Activated B cell treated with CpG ODN at 0.5 μM for 24 hours (primary cell): ENCODE results near the gene SLC41A3. TPM values are rescaled to one million over a fixed set of nuclear protein-coding genes. Genes with fewer than 3 reads are reported as not detected.

Experiments
- ATAC-seq: fragments of 200-7000 bp; cut with Tn5 transposase; one replicate; pipeline ENCODE4 v1.10.0; 2021; ENCODE audit warnings: low read depth, mild to moderate bottlenecking, moderate library complexity
- CTCF ChIA-PET: fragments of 350-600 bp; sonication (Branson Sonifier 250); formaldehyde crosslinking; loops from one replicate; lab custom pipeline; 2021; ENCODE audit warnings: antibody characterized with exemption; lab: Charles Lee
- POLR2A ChIA-PET: fragments of 350-600 bp; sonication (Branson Sonifier 250); formaldehyde crosslinking; loops from one replicate; lab custom pipeline; 2021; ENCODE audit warnings: antibody characterized with exemption; lab: Charles Lee
- DNase-seq: peaks from one replicate; pipeline ENCODE4 v3.0.0; 2022
- H3K27ac Mint-ChIP-seq: one replicate; pipeline ENCODE4 v1.8.0; 2020; ENCODE audit warnings: mixed read lengths
- H3K27me3 Mint-ChIP-seq: one replicate; pipeline ENCODE4 v1.8.0; 2021; ENCODE audit warnings: mixed read lengths
- H3K36me3 Mint-ChIP-seq: one replicate; pipeline ENCODE4 v1.8.0; 2021; ENCODE audit warnings: low read depth, mixed read lengths
- H3K4me1 Mint-ChIP-seq: one replicate; pipeline ENCODE4 v1.8.0; 2021; ENCODE audit warnings: mixed read lengths
- H3K4me3 Mint-ChIP-seq: one replicate; pipeline ENCODE4 v1.8.0; 2020; ENCODE audit warnings: mild to moderate bottlenecking, mixed read lengths
- H3K9me3 Mint-ChIP-seq: one replicate; pipeline ENCODE4 v1.8.0; 2020; ENCODE audit warnings: mixed read lengths
- CTCF ChIP-seq: fragments of 200-600 bp; IDR thresholded peaks from one replicate; pipeline ENCODE4 v1.8.0; 2022; ENCODE audit warnings: antibody characterized with exemption, mild to moderate bottlenecking
- intact Hi-C: fragments of 100-400 bp; cut with micrococcal nuclease; formaldehyde crosslinking; loops from one replicate; pipeline ENCODE4 v1.15.1; 2024
- total RNA-seq: library from RNA; stranded (reverse); gene quantifications from 2 replicates; pipeline ENCODE4 v1.2.3, GENCODE V29; 2022

The SLC41A3 gene
- total RNA-seq, 1 donor from 2014 or later = 36.2 TPM

DNA sequence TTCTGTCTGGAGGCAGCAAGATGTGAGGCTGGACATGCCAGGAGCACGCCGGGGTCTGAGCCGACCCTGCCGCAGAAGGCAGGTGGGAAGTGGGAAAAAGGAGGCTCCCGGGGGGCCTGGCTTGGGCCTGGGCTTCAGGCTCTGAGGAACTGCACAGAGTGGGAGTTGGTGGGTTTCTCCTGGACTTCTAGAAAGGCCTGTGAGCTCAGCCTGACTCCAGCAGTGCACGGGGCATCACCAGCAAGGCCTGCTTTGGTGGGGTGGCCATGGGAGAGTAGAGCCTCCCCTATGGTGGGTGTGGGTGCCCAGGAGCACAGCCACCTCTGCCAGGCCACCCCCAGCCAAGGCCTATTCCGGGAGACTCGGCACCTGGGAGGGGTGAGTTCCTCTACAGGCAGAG is 18.1 kb upstream of the SLC41A3 start:
- no peak overlapping the region for H3K4me3 Mint-ChIP-seq
- no peak for ATAC-seq
- TF ChIP-seq CTCF = no peak
- no peak for DNase-seq
- H3K36me3 Mint-ChIP-seq = no peaks in the 10 kb centered on the region
- CTCF ChIA-PET = no interaction called here
- H3K27me3 Mint-ChIP-seq = no peaks in the 10 kb centered on the region
- POLR2A ChIA-PET = no interaction called here
- intact Hi-C loops = no loop called here
- H3K9me3 Mint-ChIP-seq = peaks cover 2% of the 10 kb centered on the region
- no peaks in the 10 kb centered on the region for H3K4me1 Mint-ChIP-seq
- H3K27ac Mint-ChIP-seq = no peak overlapping the region

GRCh38 chr3:126101521-126101982 is 17.6 kb upstream of the SLC41A3 start:
- Mint-ChIP-seq H3K4me3 (no peak overlapping the region), H3K36me3 (no peaks in the 10 kb centered on the region), H3K4me1 (no peaks in the 10 kb centered on the region), H3K27me3 (no peaks in the 10 kb centered on the region), H3K27ac (no peak overlapping the region), H3K9me3 (peaks cover 2% of the 10 kb centered on the region)
- ATAC-seq = no peak
- ChIA-PET POLR2A (no interaction called here), CTCF (no interaction called here)
- no peak for TF ChIP-seq CTCF
- DNase-seq = no peak
- intact Hi-C loops = no loop called here

DNA sequence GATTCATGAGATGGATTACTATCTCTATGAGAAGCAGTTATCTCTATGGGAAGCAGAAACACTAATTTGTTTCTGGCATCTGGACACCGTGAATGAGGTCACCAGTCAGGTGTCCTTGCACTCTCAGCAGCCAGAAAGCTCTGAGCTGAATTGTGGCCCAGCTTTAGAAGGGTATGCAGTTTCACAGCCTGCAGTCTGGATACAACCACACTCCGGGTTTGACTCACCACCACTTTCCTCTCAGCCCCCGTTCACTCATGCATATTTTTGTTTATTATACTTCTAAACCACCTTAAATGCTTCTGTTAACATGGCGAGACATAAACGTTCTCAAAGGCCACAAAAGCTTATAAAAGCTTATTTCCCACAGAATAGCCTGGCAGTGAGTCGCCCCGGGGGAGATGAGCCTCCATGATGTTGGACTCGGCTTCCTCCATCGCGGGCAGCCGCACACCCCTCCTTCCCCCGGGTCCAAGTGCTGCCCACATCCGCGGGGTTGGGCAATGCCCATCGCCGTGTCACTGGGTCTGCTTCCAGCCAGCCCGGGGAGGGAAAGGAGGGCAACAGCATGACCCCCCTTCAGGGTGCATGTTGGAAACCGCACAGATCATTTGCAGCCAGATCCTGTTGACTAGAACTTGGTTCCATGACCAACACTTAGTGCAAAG is 16.8 kb upstream of the SLC41A3 start:
- intact Hi-C loops = no loop called here
- ChIA-PET POLR2A (no interaction called here), CTCF (no interaction called here)
- DNase-seq = no peak
- no peak for ATAC-seq
- Mint-ChIP-seq H3K4me3 (no peak overlapping the region), H3K36me3 (no peaks in the 10 kb centered on the region), H3K9me3 (peaks cover 6% of the 10 kb centered on the region), H3K4me1 (no peaks in the 10 kb centered on the region), H3K27me3 (no peaks in the 10 kb centered on the region), H3K27ac (no peak overlapping the region)
- no peak for TF ChIP-seq CTCF

GRCh38 chr3:126100269-126100633 is 16.3 kb upstream of the SLC41A3 start:
- Mint-ChIP-seq H3K4me1 (no peaks in the 10 kb centered on the region), H3K27ac (no peak overlapping the region), H3K36me3 (peaks cover 3% of the 10 kb centered on the region), H3K27me3 (no peaks in the 10 kb centered on the region), H3K4me3 (no peak overlapping the region), H3K9me3 (peaks cover 10% of the 10 kb centered on the region)
- intact Hi-C loops = no loop called here
- POLR2A ChIA-PET = no interaction called here
- CTCF ChIA-PET = no interaction called here
- no peak for TF ChIP-seq CTCF
- ATAC-seq (no peak), DNase-seq (no peak)

- ChIA-PET CTCF (no interaction called here), POLR2A (no interaction called here)
- Mint-ChIP-seq H3K4me3 (no peak overlapping the region), H3K4me1 (no peaks in the 10 kb centered on the region), H3K27me3 (peaks cover 2% of the 10 kb centered on the region), H3K9me3 (peaks cover 16% of the 10 kb centered on the region), H3K36me3 (peaks cover 3% of the 10 kb centered on the region), H3K27ac (no peak overlapping the region)
- DNase-seq (no peak), ATAC-seq (no peak)
- intact Hi-C loops = no loop called here
- TF ChIP-seq CTCF = no peak
These were observed 14.5 kb upstream of the SLC41A3 start for GRCh38 chr3:126098391-126098858.
